IMR-90 (cell line): ENCODE measurements around the gene EEF2K.

Experiments used
- CHD1 ChIP-seq: IDR thresholded peaks from 2 replicates; pipeline ENCODE4 v1.6.1; 2012; ENCODE audit warnings: low read depth, low read length, improper control_type of control experiment
- NFE2L2 ChIP-seq: fragments of 150-350 bp; IDR thresholded peaks from 2 replicates; pipeline ENCODE4 v1.6.1; 2016; ENCODE audit warnings: low read depth, mild to moderate bottlenecking, low read length
- POLR2A ChIP-seq: IDR thresholded peaks from 2 replicates; pipeline ENCODE4 v1.6.1; 2012; ENCODE audit warnings: mild to moderate bottlenecking, low read depth, low read length
- TF ChIP-seq, protein P1 (sequence below): conservative IDR thresholded peaks from 2 replicates; pipeline ENCODE4 v1.5.1; 2012; ENCODE audit warnings: mild to moderate bottlenecking, low read depth, low read length, improper control_type of control experiment

GRCh38 chr16:22188595-22189442, 17.3 kb upstream of the EEF2K start:
- TF ChIP-seq, protein P1, sequence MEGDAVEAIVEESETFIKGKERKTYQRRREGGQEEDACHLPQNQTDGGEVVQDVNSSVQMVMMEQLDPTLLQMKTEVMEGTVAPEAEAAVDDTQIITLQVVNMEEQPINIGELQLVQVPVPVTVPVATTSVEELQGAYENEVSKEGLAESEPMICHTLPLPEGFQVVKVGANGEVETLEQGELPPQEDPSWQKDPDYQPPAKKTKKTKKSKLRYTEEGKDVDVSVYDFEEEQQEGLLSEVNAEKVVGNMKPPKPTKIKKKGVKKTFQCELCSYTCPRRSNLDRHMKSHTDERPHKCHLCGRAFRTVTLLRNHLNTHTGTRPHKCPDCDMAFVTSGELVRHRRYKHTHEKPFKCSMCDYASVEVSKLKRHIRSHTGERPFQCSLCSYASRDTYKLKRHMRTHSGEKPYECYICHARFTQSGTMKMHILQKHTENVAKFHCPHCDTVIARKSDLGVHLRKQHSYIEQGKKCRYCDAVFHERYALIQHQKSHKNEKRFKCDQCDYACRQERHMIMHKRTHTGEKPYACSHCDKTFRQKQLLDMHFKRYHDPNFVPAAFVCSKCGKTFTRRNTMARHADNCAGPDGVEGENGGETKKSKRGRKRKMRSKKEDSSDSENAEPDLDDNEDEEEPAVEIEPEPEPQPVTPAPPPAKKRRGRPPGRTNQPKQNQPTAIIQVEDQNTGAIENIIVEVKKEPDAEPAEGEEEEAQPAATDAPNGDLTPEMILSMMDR: peak; percentile 98
- TF ChIP-seq POLR2A (0 out of 2 replicates have a peak, but pooled peaks have one; percentile 42), CHD1 (no peak; the same call in 1 of the 2 replicates), NFE2L2 (no peak)
